Measurements from ENCODE around the gene YWHAH. TPM values are rescaled to one million over a fixed set of nuclear protein-coding genes. Genes with fewer than 3 reads are reported as not detected.

YWHAH gene
- total RNA-seq, 1 donor from 2014 or later: 110 TPM

- Mint-ChIP-seq H3K9me3 (no peaks in the 10 kb centered on the region), H3K4me1 (ENCODE audit: unreplicated experiment) (no peaks in the 10 kb centered on the region), H3K4me3 (no peak overlapping the region), H3K27ac (no peak overlapping the region), H3K27me3 (peaks cover 14% of the 10 kb centered on the region), H3K36me3 (no peaks in the 10 kb centered on the region)
- DNase-seq (ENCODE audit: extremely low spot score, unreplicated experiment): no peak
- no peak for TF ChIP-seq CTCF (conservative IDR thresholded peaks at IDR 0.05)
These were observed 42.9 kb downstream of the YWHAH start for GRCh38 chr22:31987218-31987617.

GRCh38 chr22:31991102-31991839 lies 46.9 kb downstream of the YWHAH start:
- no peak overlapping the region for H3K27ac Mint-ChIP-seq
- no peaks in the 10 kb centered on the region for H3K36me3 Mint-ChIP-seq
- no peak overlapping the region for H3K4me3 Mint-ChIP-seq
- H3K4me1 Mint-ChIP-seq (ENCODE audit: unreplicated experiment): no peaks in the 10 kb centered on the region
- DNase-seq (ENCODE audit: extremely low spot score, unreplicated experiment): no peak
- TF ChIP-seq CTCF (conservative IDR thresholded peaks at IDR 0.05): no peak
- H3K9me3 Mint-ChIP-seq: no peaks in the 10 kb centered on the region
- peaks cover 14% of the 10 kb centered on the region for H3K27me3 Mint-ChIP-seq

DNA sequence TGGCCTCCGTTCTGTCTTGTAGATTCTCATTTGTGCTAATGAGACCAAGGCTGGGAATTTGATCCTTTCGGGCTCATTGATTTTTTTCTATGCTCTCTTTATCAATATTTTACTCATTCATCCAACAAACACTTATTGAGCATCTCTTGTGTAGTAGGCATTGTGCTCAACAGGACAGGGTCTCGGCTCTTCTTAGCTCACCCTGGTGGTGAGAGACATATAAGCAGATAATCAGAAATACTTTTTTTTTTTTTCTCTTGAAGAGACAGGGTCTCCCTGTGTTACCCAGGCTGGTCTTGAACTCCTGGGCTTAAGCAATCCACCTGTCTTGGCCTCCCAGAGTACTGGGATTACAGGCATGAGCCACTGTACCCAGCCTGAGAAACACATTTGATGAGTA lies 50.7 kb downstream of the YWHAH start:
- no peaks in the 10 kb centered on the region for H3K36me3 Mint-ChIP-seq
- no peak overlapping the region for H3K27ac Mint-ChIP-seq
- no peak for DNase-seq (ENCODE audit: extremely low spot score, unreplicated experiment)
- peaks cover 13% of the 10 kb centered on the region for H3K27me3 Mint-ChIP-seq
- peak; percentile 63 for TF ChIP-seq CTCF (conservative IDR thresholded peaks at IDR 0.05)
- H3K9me3 Mint-ChIP-seq: no peaks in the 10 kb centered on the region
- no peak overlapping the region for H3K4me3 Mint-ChIP-seq
- no peaks in the 10 kb centered on the region for H3K4me1 Mint-ChIP-seq (ENCODE audit: unreplicated experiment)

- no peak for DNase-seq (ENCODE audit: extremely low spot score, unreplicated experiment)
- H3K4me3 Mint-ChIP-seq: no peak overlapping the region
- H3K4me1 Mint-ChIP-seq (ENCODE audit: unreplicated experiment): no peaks in the 10 kb centered on the region
- H3K9me3 Mint-ChIP-seq: no peaks in the 10 kb centered on the region
- H3K27me3 Mint-ChIP-seq: peaks cover 8% of the 10 kb centered on the region
- H3K27ac Mint-ChIP-seq: no peak overlapping the region
- no peak for TF ChIP-seq CTCF (conservative IDR thresholded peaks at IDR 0.05)
- no peaks in the 10 kb centered on the region for H3K36me3 Mint-ChIP-seq
These were observed 51.5 kb downstream of the YWHAH start for GRCh38 chr22:31995807-31996206.

DNA sequence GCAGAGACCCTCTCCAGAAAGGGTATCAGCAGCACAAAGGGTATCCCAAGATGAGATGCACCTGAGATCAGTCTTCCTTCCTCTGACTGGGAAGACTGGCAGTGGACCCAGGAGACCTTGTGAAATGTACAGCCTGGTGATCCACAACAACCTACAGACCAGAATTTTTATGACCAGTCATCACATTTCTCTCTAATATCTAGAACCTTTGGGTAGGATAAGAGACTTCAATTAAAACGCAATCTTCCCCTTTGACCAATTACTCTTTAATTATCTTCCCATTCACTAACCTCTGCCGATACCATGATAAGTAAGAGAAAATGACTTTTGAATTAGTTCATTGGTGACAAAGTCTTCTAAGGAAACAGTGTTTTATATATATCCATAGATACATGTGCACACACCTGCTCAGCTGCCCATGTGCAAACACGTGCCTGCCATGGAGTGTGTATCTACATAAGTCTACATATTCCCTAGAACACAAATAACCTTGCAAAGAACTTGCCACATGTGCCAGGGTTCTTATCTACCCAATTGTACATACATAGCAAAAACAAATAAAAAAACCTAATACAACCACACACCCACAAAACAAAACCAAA lies 54.5 kb downstream of the YWHAH start:
- Mint-ChIP-seq H3K36me3 (no peaks in the 10 kb centered on the region), H3K9me3 (no peaks in the 10 kb centered on the region), H3K27me3 (peaks cover 3% of the 10 kb centered on the region), H3K4me3 (no peak overlapping the region), H3K27ac (no peak overlapping the region), H3K4me1 (ENCODE audit: unreplicated experiment) (no peaks in the 10 kb centered on the region)
- no peak for TF ChIP-seq CTCF (conservative IDR thresholded peaks at IDR 0.05)
- no peak for DNase-seq (ENCODE audit: extremely low spot score, unreplicated experiment)

Measured in type B pancreatic cell (in vitro differentiated cells).